Ovary (tissue), 9 donors: ENCODE data around the gene OTULINL. TPM values are rescaled to one million over a fixed set of nuclear protein-coding genes. Genes with fewer than 3 reads are reported as not detected.

Experiments used
- DNase-seq, 5 donors: peaks; one replicate each; pipeline ENCODE4 v3.0.0-alpha.2; 2019 to 2020
- H3K27ac ChIP-seq, 2 donors: fragments of 200-600 bp; one replicate each; pipeline versions ENCODE4 v1.5.1 to v1.8.0; 2019 to 2022
- H3K27me3 ChIP-seq: fragments of 200-600 bp; one replicate; pipeline ENCODE4 v1.8.0; 2022
- H3K36me3 ChIP-seq: fragments of 200-600 bp; sonication (generic); one replicate; pipeline ENCODE4 v1.5.1; 2019
- H3K4me1 ChIP-seq: one replicate; pipeline ENCODE4 v1.8.1; 2013; ENCODE audit warnings: mild to moderate bottlenecking, moderate library complexity; ENCODE audit not compliant: insufficient read depth
- H3K4me3 ChIP-seq: fragments of 200-600 bp; sonication (generic); one replicate; pipeline ENCODE4 v1.5.1; 2017
- H3K9me3 ChIP-seq, 2 donors: fragments of 200-600 bp in 1 of 2; sonication (generic) in 1 of 2; one replicate each; pipeline versions ENCODE4 v1.5.1 to v1.8.1; 2013 to 2019; ENCODE audit warnings: mild to moderate bottlenecking in 1 of 2, moderate library complexity in 1 of 2
- EP300 ChIP-seq: sonication (generic); formaldehyde crosslinking; IDR thresholded peaks from one replicate; pipeline ENCODE4 v1.6.1; 2017; ENCODE audit warnings: antibody characterized with exemption
- POLR2A ChIP-seq: fragments of 450-650 bp; IDR thresholded peaks from one replicate; pipeline ENCODE4 v1.6.1; 2017; ENCODE audit warnings: antibody characterized with exemption, mild to moderate bottlenecking, moderate library complexity
- WGBS, 3 donors: extraction: QIAGEN DNeasy Blood & Tissue Kit in 1 of 3; methylation state at CpG; one replicate each; pipeline versions ENCODE4 v1.1.5 to v1.1.7; 2013 to 2017; 5-methylcytosine and 5-hydroxymethylcytosine counted together
- intact Hi-C, 4 donors: fragments of 100-400 bp; cut with DNase I; formaldehyde crosslinking; loops; one replicate each; pipeline versions ENCODE4 v1.11.0 to v1.15.1; 2022 to 2023
- polyA plus RNA-seq, 2 donors: library from polyadenylated mRNA; stranded (reverse); fragments of 200-250 nt in 1 of 2; fragments of 350-450 nt in 1 of 2; fragmentation: Illumina TruSeq in 1 of 2; extraction: RNeasy Lipid Tissue Mini Kit (QIAGEN cat#74804) in 1 of 2; gene quantifications; one replicate each; pipeline ENCODE4 v1.2.3, GENCODE V29; 2013 to 2014
- total RNA-seq, 7 donors: library from RNA; depleted of rRNA in 2 of 7; stranded (reverse); fragments of >200 nt in 2 of 7; fragmentation: NEBNext Ultra II Directional in 3 of 7; extraction: Animal tissue kit (Norgen Biotek cat#: 25700) in 3 of 7; gene quantifications; one replicate each; pipeline versions ENCODE4 v1.1.0 to v1.2.4, GENCODE V29; 2016 to 2023
- TF ChIP-seq, protein P1 (sequence below), 3 donors: fragments of 450-650 bp in 2 of 3; fragments of 200-600 bp in 1 of 3; IDR thresholded peaks; one replicate each; pipeline versions ENCODE4 v1.5.1 to v1.8.0; 2016 to 2022; ENCODE audit warnings: antibody characterized with exemption in 3 of 3, mild to moderate bottlenecking in 1 of 3
- donor health status: DM: no; HTN: no; CAD: no; lungs with moderate emphysema.
- donor health status: DM: no; HTN: no; CAD: no.
- donor health status: Bipolar disorder and iron deficiency.
- donor health status: DM: yes; HTN: yes; CAD: no.
- donor health status: DM: no; HTN: no; CAD: no.
- donor health status: DM: yes; HTN: yes; CAD: no.

Gene OTULINL
- total and polyA plus RNA-seq, 9 donors, result 2.3 to 14.9 (median 5.3) TPM

DNA sequence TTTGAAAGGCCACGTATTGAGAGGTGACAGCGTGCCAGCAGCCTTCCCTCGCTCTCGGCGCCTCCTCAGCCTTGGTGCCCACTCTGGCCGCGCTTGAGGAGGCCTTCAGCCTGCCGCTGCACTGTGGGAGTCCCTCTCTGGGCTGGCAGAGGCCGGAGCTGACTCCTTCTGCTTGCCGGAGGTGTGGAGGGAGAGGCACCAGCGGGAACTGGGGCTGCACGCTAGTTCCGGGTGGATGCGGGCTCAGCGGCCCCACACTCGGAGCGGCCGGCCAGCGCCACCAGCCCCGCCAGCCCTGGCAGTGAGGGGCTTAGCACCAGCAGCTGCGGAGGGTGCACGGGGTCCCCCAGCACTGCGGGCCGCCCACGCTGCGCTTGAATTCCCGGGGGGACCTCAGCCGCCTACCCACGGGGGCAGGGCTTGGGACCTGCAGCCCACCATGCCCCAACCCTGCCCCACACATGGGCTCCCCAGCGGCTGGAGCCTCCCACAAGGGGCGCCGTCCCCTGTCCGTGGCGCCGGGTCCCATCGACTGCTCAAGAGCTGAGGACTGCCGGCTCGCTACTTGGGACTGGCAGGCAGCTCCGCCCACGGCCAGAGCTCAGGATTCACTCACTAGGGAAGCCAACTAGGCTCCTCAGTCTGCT, 4.4 kb upstream of the OTULINL start:
- Histone ChIP-seq H3K4me1 (no peaks in the 10 kb centered on the region), H3K27ac (no peak overlapping the region), H3K4me3 (no peak overlapping the region), H3K9me3 (no peaks in the 10 kb centered on the region), H3K27me3 (no peaks in the 10 kb centered on the region), H3K36me3 (no peaks in the 10 kb centered on the region)
- no peak for DNase-seq
- intact Hi-C loops, result no loop called here
- WGBS, 3 donors, result 92 to 96% (median 93%) methylated on average over 31 to 40 of the region's 40 CpGs
- TF ChIP-seq EP300, result no peak
- no peak for TF ChIP-seq POLR2A
- TF ChIP-seq, protein P1, sequence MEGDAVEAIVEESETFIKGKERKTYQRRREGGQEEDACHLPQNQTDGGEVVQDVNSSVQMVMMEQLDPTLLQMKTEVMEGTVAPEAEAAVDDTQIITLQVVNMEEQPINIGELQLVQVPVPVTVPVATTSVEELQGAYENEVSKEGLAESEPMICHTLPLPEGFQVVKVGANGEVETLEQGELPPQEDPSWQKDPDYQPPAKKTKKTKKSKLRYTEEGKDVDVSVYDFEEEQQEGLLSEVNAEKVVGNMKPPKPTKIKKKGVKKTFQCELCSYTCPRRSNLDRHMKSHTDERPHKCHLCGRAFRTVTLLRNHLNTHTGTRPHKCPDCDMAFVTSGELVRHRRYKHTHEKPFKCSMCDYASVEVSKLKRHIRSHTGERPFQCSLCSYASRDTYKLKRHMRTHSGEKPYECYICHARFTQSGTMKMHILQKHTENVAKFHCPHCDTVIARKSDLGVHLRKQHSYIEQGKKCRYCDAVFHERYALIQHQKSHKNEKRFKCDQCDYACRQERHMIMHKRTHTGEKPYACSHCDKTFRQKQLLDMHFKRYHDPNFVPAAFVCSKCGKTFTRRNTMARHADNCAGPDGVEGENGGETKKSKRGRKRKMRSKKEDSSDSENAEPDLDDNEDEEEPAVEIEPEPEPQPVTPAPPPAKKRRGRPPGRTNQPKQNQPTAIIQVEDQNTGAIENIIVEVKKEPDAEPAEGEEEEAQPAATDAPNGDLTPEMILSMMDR (IDR thresholded peaks at IDR 0.05), result no peak

DNA sequence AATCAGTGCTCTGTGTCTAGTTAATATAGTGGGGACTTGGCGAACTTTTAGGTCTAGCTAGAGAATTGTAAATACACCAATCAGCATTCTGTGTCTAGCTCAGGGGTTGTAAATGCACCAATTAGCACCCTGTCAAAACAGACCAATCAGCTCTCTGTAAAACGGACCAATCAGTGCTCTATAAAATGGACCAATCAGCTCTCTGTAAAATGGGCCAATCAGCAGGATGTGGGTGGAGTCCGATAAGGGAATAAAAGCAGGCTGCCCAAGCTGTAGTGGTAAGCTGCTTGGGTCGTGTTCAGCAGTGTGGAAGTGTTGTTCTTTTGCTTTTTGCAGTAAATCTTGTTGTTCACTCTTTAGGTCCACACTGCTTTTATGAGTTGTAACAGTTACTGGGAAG, 3.6 kb upstream of the OTULINL start:
- Histone ChIP-seq H3K4me3 (no peak overlapping the region), H3K27ac (no peak overlapping the region), H3K27me3 (no peaks in the 10 kb centered on the region), H3K9me3 (no peaks in the 10 kb centered on the region), H3K4me1 (no peaks in the 10 kb centered on the region), H3K36me3 (no peaks in the 10 kb centered on the region)
- DNase-seq, result no peak
- TF ChIP-seq EP300 (no peak), POLR2A (no peak)
- TF ChIP-seq, protein P1 (IDR thresholded peaks at IDR 0.05), result no peak
- 78 to 86% (median 81%) methylated on average over 4 of the region's 4 CpGs for WGBS, 3 donors
- intact Hi-C loops, result no loop called here

DNA sequence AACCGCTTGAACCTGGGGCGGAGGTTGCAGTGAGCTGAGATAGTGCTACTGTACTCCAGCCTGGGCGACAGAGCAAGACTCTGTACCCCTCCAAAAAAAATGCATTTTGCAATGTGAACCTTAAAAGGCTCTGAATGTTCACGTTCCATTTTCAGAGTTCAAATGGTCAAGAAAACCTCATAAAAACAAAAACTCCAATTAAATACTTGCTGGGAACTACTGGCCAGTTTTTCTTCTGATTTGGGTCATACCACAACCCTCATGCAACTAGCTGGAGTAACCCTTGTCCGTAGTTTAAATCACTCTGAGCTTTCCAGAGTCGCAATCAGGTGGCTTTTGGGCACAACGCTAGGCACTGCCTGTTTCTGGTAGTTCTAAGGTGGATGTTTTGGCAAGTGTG, 2.3 kb upstream of the OTULINL start:
- Histone ChIP-seq H3K4me1 (no peaks in the 10 kb centered on the region), H3K36me3 (no peaks in the 10 kb centered on the region), H3K9me3 (no peaks in the 10 kb centered on the region), H3K27me3 (no peaks in the 10 kb centered on the region), H3K4me3 (no peak overlapping the region), H3K27ac (no peak overlapping the region)
- no peak for DNase-seq
- WGBS, 3 donors, result 72 to 78% (median 74%) methylated on average over 7 of the region's 7 CpGs
- TF ChIP-seq, protein P1 (IDR thresholded peaks at IDR 0.05), result no peak
- TF ChIP-seq POLR2A, result no peak
- TF ChIP-seq EP300, result no peak
- intact Hi-C loops, result no loop called here

DNA sequence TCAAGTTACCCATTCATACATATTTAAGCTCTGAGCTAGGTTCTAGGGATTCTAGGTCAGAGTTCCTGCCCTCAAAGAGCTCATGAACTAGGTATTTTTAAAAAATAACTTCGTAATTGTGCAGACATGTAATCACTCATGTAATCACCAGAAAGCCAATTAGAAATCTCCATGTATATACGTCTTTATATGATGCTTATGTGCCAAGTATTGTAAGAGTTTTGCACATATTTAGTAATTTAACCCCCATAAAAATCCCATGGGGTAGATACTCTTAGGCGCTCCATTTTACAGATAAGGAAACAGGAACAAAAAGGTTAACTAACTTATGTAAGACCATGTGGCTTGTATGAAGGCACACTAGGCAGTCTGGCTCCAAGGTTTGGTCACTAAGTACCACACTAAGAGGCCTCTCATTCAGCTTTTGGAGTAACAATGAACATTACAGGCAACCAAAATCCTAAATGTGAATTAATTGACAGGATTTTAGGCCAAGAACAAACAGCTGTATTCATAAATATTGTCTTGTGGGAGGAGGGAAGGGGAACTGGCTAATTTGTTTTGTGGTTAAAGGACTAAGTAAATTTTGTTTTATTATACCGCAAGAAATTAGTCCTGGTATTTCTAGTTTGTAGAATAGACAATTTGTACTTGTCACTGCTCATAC, 1.7 kb upstream of the OTULINL start:
- H3K4me1 ChIP-seq, result no peaks in the 10 kb centered on the region
- H3K27ac ChIP-seq, result no peak overlapping the region
- intact Hi-C loops, result loop anchor here in 1 of 4 donors (5.0 kb wide), 1 partner anchor 183 kb away; no protein-coding TSS in a partner anchor
- no peaks in the 10 kb centered on the region for H3K9me3 ChIP-seq
- DNase-seq, result no peak
- H3K36me3 ChIP-seq, result no peaks in the 10 kb centered on the region
- WGBS, 3 donors, result 84 to 86% (median 84%) methylated on average over 4 of the region's 4 CpGs
- H3K4me3 ChIP-seq, result no peak overlapping the region
- no peak for TF ChIP-seq EP300
- TF ChIP-seq POLR2A, result no peak
- TF ChIP-seq, protein P1 (IDR thresholded peaks at IDR 0.05), result no peak
- no peaks in the 10 kb centered on the region for H3K27me3 ChIP-seq
